Lower leg skin (tissue), 4 donors: Measurements from ENCODE around the gene MAP4K3. TPM values are rescaled to one million over a fixed set of nuclear protein-coding genes. Genes with fewer than 3 reads are reported as not detected.

Experiments
- DNase-seq, 2 donors: peaks; one replicate each; pipeline ENCODE4 v3.0.0-alpha.2; 2019; ENCODE audit warnings: low spot score in 2 of 2
- H3K4me3 ChIP-seq: fragments of 200-600 bp; sonication (generic); 2 replicates; pipeline ENCODE4 v1.5.1; 2017; ENCODE audit warnings: mild to moderate bottlenecking, low read depth; ENCODE audit not compliant: poor library complexity, severe bottlenecking
- POLR2A ChIP-seq, 2 donors: fragments of 450-650 bp; IDR thresholded peaks; one replicate each; pipeline ENCODE4 v1.6.1; 2016 to 2017; ENCODE audit warnings: antibody characterized with exemption in 2 of 2, mild to moderate bottlenecking in 1 of 2, moderate library complexity in 1 of 2
- WGBS, 2 donors: methylation state at CpG; one replicate each; pipeline ENCODE4 v1.1.5; 2018; 5-methylcytosine and 5-hydroxymethylcytosine counted together
- intact Hi-C: fragments of 100-400 bp; cut with DNase I; formaldehyde crosslinking; loops from one replicate; pipeline ENCODE4 v1.15.0; 2023; ENCODE audit warnings: low total_unique reads
- total RNA-seq, 4 donors: library from RNA; depleted of rRNA; stranded (reverse); fragments of >200 nt; gene quantifications; one replicate each; pipeline ENCODE4 v1.1.0, GENCODE V29; 2016
- TF ChIP-seq, protein P1 (sequence below), 3 donors: fragments of 450-650 bp; IDR thresholded peaks; one replicate each; pipeline ENCODE4 v1.5.1; 2016; ENCODE audit warnings: antibody characterized with exemption in 3 of 3, mild to moderate bottlenecking in 3 of 3, moderate library complexity in 2 of 3

The MAP4K3 gene
- total RNA-seq, 4 donors from 2014 or later = 43.1 to 68.8 (median 45.6) TPM

DNA sequence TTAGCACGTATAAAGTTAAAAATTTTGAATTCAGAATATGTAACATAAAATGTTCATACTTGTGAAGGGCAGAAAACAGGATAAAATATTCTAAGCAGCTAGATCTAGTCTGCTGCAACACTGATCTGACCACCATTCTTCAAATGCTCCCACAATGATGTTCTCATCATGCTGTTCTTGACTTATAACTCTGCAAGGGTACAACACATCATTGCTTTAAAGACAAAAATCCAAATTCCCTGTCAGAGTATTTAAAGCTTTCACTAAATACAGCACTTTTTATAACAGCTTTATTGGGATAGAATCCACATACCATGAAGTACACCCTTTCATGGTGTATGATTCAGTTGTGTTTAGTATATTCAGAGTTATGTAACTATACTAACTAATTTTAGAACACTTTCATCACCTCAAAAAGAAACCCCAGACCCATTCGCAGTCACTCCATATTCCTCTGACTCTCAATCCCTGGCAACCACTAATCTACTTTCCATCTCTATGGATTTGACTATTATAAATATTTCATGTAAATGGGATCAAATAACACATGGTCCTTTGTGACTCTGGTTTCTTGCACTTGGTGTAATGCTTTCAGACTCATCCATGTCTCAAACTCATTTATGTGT lies 56.4 kb downstream of the MAP4K3 start:
- no peak overlapping the region for H3K4me3 ChIP-seq
- intact Hi-C loops = no loop called here
- no peak for DNase-seq
- 43 to 49% methylated on average over 2 of the region's 2 CpGs for WGBS, 2 donors
- TF ChIP-seq, protein P1, sequence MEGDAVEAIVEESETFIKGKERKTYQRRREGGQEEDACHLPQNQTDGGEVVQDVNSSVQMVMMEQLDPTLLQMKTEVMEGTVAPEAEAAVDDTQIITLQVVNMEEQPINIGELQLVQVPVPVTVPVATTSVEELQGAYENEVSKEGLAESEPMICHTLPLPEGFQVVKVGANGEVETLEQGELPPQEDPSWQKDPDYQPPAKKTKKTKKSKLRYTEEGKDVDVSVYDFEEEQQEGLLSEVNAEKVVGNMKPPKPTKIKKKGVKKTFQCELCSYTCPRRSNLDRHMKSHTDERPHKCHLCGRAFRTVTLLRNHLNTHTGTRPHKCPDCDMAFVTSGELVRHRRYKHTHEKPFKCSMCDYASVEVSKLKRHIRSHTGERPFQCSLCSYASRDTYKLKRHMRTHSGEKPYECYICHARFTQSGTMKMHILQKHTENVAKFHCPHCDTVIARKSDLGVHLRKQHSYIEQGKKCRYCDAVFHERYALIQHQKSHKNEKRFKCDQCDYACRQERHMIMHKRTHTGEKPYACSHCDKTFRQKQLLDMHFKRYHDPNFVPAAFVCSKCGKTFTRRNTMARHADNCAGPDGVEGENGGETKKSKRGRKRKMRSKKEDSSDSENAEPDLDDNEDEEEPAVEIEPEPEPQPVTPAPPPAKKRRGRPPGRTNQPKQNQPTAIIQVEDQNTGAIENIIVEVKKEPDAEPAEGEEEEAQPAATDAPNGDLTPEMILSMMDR (IDR thresholded peaks at IDR 0.05) = no peak
- no peak for TF ChIP-seq POLR2A (IDR thresholded peaks at IDR 0.05)

DNA sequence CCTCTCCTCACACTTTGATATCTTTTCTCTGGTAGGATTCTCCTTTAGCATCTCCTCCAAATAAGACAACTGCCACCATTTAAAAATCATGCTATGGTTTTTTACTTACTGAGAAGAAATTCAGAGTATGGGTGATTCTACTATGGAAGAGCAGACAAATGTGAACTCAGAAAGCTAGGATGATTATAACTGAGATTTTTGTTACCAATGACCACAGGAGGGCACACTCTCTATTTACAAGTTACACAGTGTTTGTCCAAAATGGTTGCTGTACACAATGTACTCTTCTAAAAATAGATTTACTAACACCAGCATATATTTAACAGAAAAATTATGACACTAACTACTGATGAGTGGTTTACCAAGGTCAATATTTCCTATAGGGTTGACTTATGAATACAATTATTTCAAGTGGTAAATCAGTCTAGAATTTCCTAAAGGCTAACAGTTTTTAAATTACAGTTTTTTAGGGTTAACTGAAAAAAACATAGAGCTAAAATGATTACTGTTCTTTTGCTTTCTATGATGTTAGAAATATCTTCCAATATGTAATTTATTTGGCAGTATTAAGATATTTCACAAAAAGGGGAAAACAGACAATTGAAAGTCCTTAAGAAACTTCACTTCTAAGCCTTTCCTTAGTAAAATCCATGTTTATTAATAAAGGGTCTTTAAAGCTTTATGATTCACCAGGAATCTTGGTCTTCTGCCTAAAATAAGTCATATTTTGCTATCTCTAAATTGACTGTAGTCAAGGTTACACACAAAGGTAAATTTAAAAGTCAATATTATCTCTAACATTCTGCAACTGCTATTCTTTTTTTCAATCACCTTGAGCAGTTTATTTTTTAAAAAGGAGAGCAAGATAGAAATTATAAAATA lies 57.2 kb downstream of the MAP4K3 start:
- TF ChIP-seq, protein P1 (IDR thresholded peaks at IDR 0.05) = peak in 1 of 3 donors; percentile 50
- TF ChIP-seq POLR2A (IDR thresholded peaks at IDR 0.05) = no peak
- DNase-seq = peak in 1 of 2 donors; percentile 40
- intact Hi-C loops = no loop called here
- no peak overlapping the region for H3K4me3 ChIP-seq

DNA sequence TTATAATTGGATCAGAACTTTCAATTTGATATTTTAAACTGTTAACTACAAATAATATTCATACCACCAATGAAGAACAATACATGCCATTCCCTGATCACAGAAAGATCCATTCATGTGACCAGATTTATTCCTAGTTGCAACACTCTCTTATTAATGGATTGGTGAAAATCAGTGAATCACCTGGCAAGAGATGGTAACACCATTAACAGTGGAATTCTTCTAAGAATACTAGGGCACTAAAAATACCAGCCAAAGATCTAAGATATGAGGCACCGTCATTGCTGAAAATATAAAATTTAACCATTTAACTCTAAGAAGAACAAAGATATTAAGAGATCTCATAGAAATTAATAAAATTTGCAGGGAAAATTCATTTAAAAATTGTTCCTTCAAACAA lies 58.1 kb downstream of the MAP4K3 start:
- no peak for TF ChIP-seq POLR2A (IDR thresholded peaks at IDR 0.05)
- TF ChIP-seq, protein P1 (IDR thresholded peaks at IDR 0.05) = no peak
- 26 to 40% methylated on average over 1 of the region's 1 CpG for WGBS, 2 donors
- no peak for DNase-seq
- no peak overlapping the region for H3K4me3 ChIP-seq
- intact Hi-C loops = no loop called here

DNA sequence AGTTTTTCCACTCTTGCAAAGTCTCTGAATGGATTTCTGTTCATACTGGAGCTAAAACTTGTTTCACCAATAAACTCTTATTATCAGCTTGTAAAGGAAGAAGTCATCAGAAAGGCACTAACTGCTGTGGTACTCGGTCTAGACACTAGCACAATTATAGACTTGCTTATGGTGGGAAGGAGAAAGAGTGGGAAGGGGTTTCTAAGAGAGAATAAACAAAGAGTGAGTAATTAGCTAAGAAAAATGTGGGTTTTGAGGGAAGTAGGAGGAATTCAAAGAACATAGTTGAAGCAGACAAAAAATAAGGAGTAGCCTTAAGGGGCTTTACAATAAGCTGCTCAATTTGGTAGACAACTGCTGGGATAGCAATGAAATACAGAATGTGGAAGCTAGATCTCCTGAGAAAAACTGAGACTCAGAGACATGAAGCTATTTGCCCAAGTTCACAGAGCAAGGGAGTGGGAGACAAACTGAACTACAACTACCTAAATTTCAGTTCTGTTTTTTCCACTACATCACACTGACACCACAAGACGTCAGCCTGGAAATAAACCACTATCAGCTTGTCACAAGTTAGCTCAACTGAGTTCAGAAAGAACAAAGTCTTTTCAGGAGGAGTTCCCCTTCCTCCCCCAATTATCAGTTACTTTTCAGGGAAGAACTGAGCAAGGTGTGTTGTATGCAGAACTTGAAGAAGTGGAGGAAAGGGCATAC lies 59.7 kb downstream of the MAP4K3 start:
- H3K4me3 ChIP-seq = no peak overlapping the region
- WGBS, 2 donors = 76 to 77% methylated on average over 2 of the region's 2 CpGs

DNA sequence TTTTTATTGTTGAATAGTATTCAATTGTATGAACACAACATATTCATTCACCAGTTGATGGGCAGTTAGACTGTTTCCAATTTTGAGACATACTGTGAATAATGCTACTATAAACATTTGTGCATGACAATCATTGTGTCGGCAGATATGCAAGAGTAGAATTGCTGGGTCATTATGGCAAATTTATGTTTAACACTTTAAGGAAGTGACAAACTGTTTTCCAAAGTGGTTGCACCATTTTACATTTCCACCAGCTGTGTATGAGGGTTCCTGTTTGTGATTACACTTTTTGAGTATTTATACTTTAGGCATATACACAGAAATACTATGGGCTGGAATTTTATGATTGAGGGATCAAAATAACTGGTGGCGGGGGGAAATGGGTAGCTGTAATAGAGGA lies 61.2 kb downstream of the MAP4K3 start:
- WGBS, 2 donors = 91 to 95% methylated on average over 2 of the region's 2 CpGs
- intact Hi-C loops = no loop called here
- TF ChIP-seq POLR2A (IDR thresholded peaks at IDR 0.05) = no peak
- TF ChIP-seq, protein P1 (IDR thresholded peaks at IDR 0.05) = no peak
- no peak overlapping the region for H3K4me3 ChIP-seq
- DNase-seq = no peak

More for the DNA sequence above, 59.7 kb downstream of the MAP4K3 start:
- no peak for DNase-seq
- intact Hi-C loops = no loop called here
- TF ChIP-seq, protein P1 (IDR thresholded peaks at IDR 0.05) = no peak
- TF ChIP-seq POLR2A (IDR thresholded peaks at IDR 0.05) = no peak
